K562 (cell line): ENCODE data around the gene RNF223. TPM values are rescaled to one million over a fixed set of nuclear protein-coding genes. Genes with fewer than 3 reads are reported as not detected.
A peak's percentile ranks its signal among the peaks of the same experiment; 100 is the strongest.

Experiments
- ATAC-seq: fragments of 200-7000 bp; cut with Tn5 transposase; 3 replicates; pipeline ENCODE4 v1.9.1; 2020; ENCODE audit warnings: moderate library complexity
- BruUV-seq: library from RNA; stranded (reverse); fragments of 400-500 nt; replicated peaks from 2 replicates; lab custom pipeline; 2021; lab: Mats Ljungman, UMichigan
- CTCF ChIA-PET: fragments of 300-600 bp; formaldehyde crosslinking; extraction: SDS; loops from one replicate; lab custom pipeline; 2021; ENCODE audit warnings: low intra/inter-chr PET ratio; lab: Yijun Ruan, JAX
- POLR2A ChIA-PET: fragments of 300-600, 350-650 bp; sonication (Branson Sonifier 250); formaldehyde crosslinking; extraction: SDS; loops from one replicate; lab custom pipeline; 2021; ENCODE audit warnings: antibody characterized with exemption, inconsistent platforms; lab: Yijun Ruan, JAX
- DNase-seq, 4 experiments: peaks; one replicate each; pipeline versions ENCODE4 v3.0.0 to v3.0.0-alpha.2; 2011 to 2018; ENCODE audit warnings: low spot score in 3 of 4, mixed read lengths in 3 of 4; ENCODE audit errors: extremely low read depth in 1 of 4
- FAIRE-seq: peaks from 2 replicates; lab custom pipeline; 2011; peaks lifted over from hg19 to GRCh38; lab: Jason Lieb, UNC
- H2AFZ ChIP-seq: 2 replicates; pipeline ENCODE4 v1.6.0; 2011; ENCODE audit warnings: low read depth, low read length, control low read depth, inconsistent platforms
- H3K27ac ChIP-seq: fragments of 200-600 bp; 3 replicates; pipeline ENCODE4 v1.8.0; 2011; ENCODE audit warnings: low read depth, mild to moderate bottlenecking, control low read depth, inconsistent platforms, low read length, moderate library complexity, mixed read lengths; ENCODE audit errors: extremely low read depth
- H3K27me3 ChIP-seq, 2 experiments: fragments of 300-600 bp in 1 of 2; 2 replicates in 1 of 2; 3 replicates in 1 of 2; pipeline versions ENCODE4 v1.6.0 to v1.8.0; 2011; ENCODE audit warnings: inconsistent platforms in 2 of 2, low read length in 2 of 2, mild to moderate bottlenecking in 1 of 2, mixed read lengths in 1 of 2, moderate library complexity in 1 of 2; ENCODE audit not compliant: control insufficient read depth in 2 of 2, insufficient read depth in 2 of 2
- H3K36me3 ChIP-seq: fragments of 300-600 bp; 3 replicates; pipeline ENCODE4 v1.8.0; 2011; ENCODE audit warnings: mild to moderate bottlenecking, low read length, inconsistent platforms; ENCODE audit not compliant: control insufficient read depth, insufficient read depth
- H3K4me1 ChIP-seq, 2 experiments: fragments of 200-600 bp in 1 of 2; replicated peaks in 1 of 2; 2 replicates in 1 of 2; 3 replicates in 1 of 2; pipeline versions ENCODE4 v1.5.1 to v1.8.0; 2011; ENCODE audit warnings: inconsistent platforms in 2 of 2, low read length in 2 of 2, mild to moderate bottlenecking in 1 of 2, mixed read lengths in 1 of 2, moderate library complexity in 1 of 2; ENCODE audit not compliant: control insufficient read depth in 2 of 2, insufficient read depth in 2 of 2
- H3K4me2 ChIP-seq: 2 replicates; pipeline ENCODE4 v1.6.1; 2011; ENCODE audit warnings: low read length, control low read depth, inconsistent platforms, mixed read lengths; ENCODE audit not compliant: insufficient read depth
- H3K4me3 ChIP-seq: fragments of 200-600 bp; sonication (generic), shearing (Covaris generic); 2 replicates; pipeline ENCODE4 v1.5.1; 2016; ENCODE audit warnings: control low read depth, inconsistent platforms
- H3K79me2 ChIP-seq: fragments of 200-600 bp; 3 replicates; pipeline ENCODE4 v1.8.0; 2011; ENCODE audit warnings: low read length, inconsistent platforms; ENCODE audit not compliant: control insufficient read depth, insufficient read depth
- H3K9ac ChIP-seq, 2 experiments: 2 replicates each; pipeline versions ENCODE4 v1.6.0 to v1.6.1; 2011; ENCODE audit warnings: low read depth in 2 of 2, low read length in 2 of 2, control low read depth in 1 of 2, inconsistent platforms in 1 of 2, mild to moderate bottlenecking in 1 of 2, mixed read lengths in 1 of 2; ENCODE audit not compliant: insufficient read depth in 1 of 2
- H3K9me1 ChIP-seq: one replicate; pipeline ENCODE4 v1.6.0; 2011; ENCODE audit warnings: inconsistent platforms, mild to moderate bottlenecking, low read length, moderate library complexity; ENCODE audit not compliant: control insufficient read depth, insufficient read depth
- H3K9me3 ChIP-seq: replicated peaks from 2 replicates; pipeline ENCODE4 v1.5.1; 2011; ENCODE audit warnings: low read depth, low read length, inconsistent platforms; ENCODE audit not compliant: control insufficient read depth, insufficient read depth
- H4K20me1 ChIP-seq: replicated peaks from 2 replicates; pipeline ENCODE4 v1.6.1; 2011; ENCODE audit warnings: low read length, inconsistent platforms, mixed read lengths; ENCODE audit not compliant: control insufficient read depth, insufficient read depth
- GTF2A2 ChIP-seq: IDR thresholded peaks from 2 replicates; pipeline ENCODE4 v1.6.1; 2016; ENCODE audit warnings: mild to moderate bottlenecking, missing genetic modification characterization, missing compliant biosample characterization
- MTA1 ChIP-seq: fragments of 450-650 bp; IDR thresholded peaks from 2 replicates; pipeline ENCODE4 v1.6.1; 2017; ENCODE audit warnings: borderline replicate concordance
- POLR2AphosphoS2 ChIP-seq: IDR thresholded peaks from 2 replicates; pipeline ENCODE4 v1.6.1; 2012; ENCODE audit warnings: low read length, improper control_type of control experiment
- ZNF408 ChIP-seq: fragments of 250-450 bp; sonication (Bioruptor Pico); IDR thresholded peaks from 2 replicates; pipeline ENCODE4 v1.4.0; 2020; ENCODE audit warnings: low read depth, mild to moderate bottlenecking, moderate library complexity
- WGBS: fragments of 100-300 bp; shearing (Covaris generic); methylation state at CpG from one replicate; pipeline ENCODE4 v1.1.6; 2016; ENCODE audit warnings: low coverage, mixed read lengths; ENCODE audit not compliant: insufficient coverage; ENCODE audit errors: missing lambda C conversion rate; 5-methylcytosine and 5-hydroxymethylcytosine counted together
- in situ Hi-C: fragments of 300-500 bp; cut with MboI; formaldehyde crosslinking; loops from 4 replicates; pipeline ENCODE4 v1.15.0; 2018; ENCODE audit warnings: inconsistent platforms, mixed read lengths
- intact Hi-C: fragments of 100-400 bp; cut with micrococcal nuclease; formaldehyde crosslinking; loops from 2 replicates; pipeline ENCODE4 v1.14.2; 2022
- polyA plus RNA-seq, 8 experiments: library from polyadenylated mRNA; depleted of rRNA in 4 of 8; stranded (reverse) in 5 of 8; unstranded in 3 of 8; fragments of >200 nt; fragmentation: Nextera tagmentation in 2 of 8; fragmentation: Illumina TruSeq in 1 of 8; extraction: Ambion mirVana in 2 of 8; extraction: Trizol in 1 of 8; gene quantifications; 2 replicates each; pipeline versions ENCODE4 v1.2.1 to v1.2.3, GENCODE V29; 2011 to 2014; ENCODE audit warnings: inconsistent platforms in 1 of 8, missing spikeins in 1 of 8
- total RNA-seq, 7 experiments: library from RNA; depleted of rRNA in 6 of 7; stranded (reverse); fragments of >200 nt in 6 of 7; fragmentation: Illumina TruSeq in 2 of 7; extraction: Trizol in 2 of 7; gene quantifications; 2 replicates each; pipeline versions ENCODE4 v1.2.1 to v1.2.3, GENCODE V29; 2011 to 2021; ENCODE audit warnings: low replicate concordance in 1 of 7
- TF ChIP-seq, protein P1 (sequence below): fragments of 450-650 bp; IDR thresholded peaks from 2 replicates; pipeline ENCODE4 v1.6.1; 2016; ENCODE audit warnings: mild to moderate bottlenecking, moderate library complexity
- TF ChIP-seq, protein P2 (sequence below): sonication (generic); formaldehyde crosslinking; IDR thresholded peaks from 2 replicates; pipeline ENCODE4 v1.8.0; 2022; ENCODE audit warnings: mild to moderate bottlenecking, missing genetic modification reagents

Gene RNF223
- total and polyA plus RNA-seq, 9 of the 15 experiments (the other 6 are each of a cell fraction or from before 2014, with no cell fraction given), result 0.04 to 0.32 TPM; not detected in 7

DNA sequence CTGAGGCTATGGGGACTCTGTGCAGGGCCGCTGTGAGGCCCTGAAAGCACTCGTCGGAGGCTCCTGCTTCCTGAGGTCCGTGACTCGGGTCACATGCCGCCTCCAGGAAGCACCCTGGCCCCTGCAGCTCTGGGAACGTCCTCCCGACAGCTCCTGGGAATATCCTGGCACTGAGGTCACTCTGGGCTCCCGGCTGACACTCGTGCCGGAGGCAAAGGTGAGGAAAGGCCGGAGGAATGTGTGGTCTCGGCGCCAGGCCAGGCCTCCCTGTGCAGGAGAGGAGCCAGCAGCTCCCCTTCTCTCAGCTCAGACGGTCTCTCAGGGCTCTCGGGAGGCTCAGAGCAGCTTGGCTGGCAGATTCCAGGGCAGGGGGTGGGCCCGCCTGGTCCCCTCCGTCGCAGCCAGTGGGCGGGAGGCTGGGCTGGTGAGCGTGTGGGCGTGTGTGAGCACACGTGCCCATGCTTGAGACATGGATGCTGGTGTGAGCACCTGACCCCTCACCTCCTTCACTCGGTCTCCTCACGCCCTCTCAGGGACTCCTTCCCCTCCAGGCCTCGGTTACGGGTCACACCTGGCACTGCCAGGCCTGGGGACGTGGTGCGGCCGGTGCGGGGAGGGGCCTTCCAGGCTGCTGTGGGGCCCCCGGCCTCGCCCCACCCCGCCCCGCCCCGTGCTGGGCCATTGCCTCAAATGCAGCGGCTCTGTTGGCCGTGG is 5.5 kb upstream of the RNF223 start:
- ChIA-PET POLR2A (interaction anchor here (0.6 to 1.1 kb wide), 3 partner anchors 22 to 176 kb away, joined by 3 to 4 read pairs (median 4); no protein-coding TSS in a partner anchor), CTCF (no interaction called here)
- Histone ChIP-seq H3K4me1 (peaks cover 12 to 67% of the 10 kb centered on the region in 2 experiments), H3K4me2 (peak overlapping the region; percentile 87), H3K9me3 (no peaks in the 10 kb centered on the region; the same call in 1 of the 2 replicates), H3K36me3 (peaks cover 11% of the 10 kb centered on the region; the same call in 1 of the 3 replicates), H3K79me2 (no peaks in the 10 kb centered on the region), H3K27me3 (peaks cover 2 to 7% of the 10 kb centered on the region in 2 experiments; a peak in 2 of 5 replicates), H3K4me3 (peak overlapping the region; percentile 21), H2AFZ (peak overlapping the region; percentile 96), H3K27ac (peak overlapping the region; percentile 54; the same call in 2 of the 3 replicates), H4K20me1 (no peaks in the 10 kb centered on the region), H3K9me1 (no peaks in the 10 kb centered on the region), H3K9ac (peak overlapping the region; percentile 56 to 89; a peak in 3 of 4 replicates)
- ATAC-seq (peak; percentile 76), FAIRE-seq (peak; percentile 74), DNase-seq (peak; percentile 64 to 81 (median 76))
- BruUV-seq, result no TSS peak
- intact Hi-C loops, result no loop called here
- 7% methylated on average over 34 of the region's 38 CpGs for WGBS
- in situ Hi-C loops, result no loop called here
- TF ChIP-seq POLR2AphosphoS2, result peak; percentile 65; the same call in 1 of the 2 replicates
- TF ChIP-seq MTA1, result 0 out of 2 replicates have a peak, but pooled peaks have one; percentile 27
- no peak for TF ChIP-seq ZNF408 (CRISPR knock-in tag)
- TF ChIP-seq, protein P1, sequence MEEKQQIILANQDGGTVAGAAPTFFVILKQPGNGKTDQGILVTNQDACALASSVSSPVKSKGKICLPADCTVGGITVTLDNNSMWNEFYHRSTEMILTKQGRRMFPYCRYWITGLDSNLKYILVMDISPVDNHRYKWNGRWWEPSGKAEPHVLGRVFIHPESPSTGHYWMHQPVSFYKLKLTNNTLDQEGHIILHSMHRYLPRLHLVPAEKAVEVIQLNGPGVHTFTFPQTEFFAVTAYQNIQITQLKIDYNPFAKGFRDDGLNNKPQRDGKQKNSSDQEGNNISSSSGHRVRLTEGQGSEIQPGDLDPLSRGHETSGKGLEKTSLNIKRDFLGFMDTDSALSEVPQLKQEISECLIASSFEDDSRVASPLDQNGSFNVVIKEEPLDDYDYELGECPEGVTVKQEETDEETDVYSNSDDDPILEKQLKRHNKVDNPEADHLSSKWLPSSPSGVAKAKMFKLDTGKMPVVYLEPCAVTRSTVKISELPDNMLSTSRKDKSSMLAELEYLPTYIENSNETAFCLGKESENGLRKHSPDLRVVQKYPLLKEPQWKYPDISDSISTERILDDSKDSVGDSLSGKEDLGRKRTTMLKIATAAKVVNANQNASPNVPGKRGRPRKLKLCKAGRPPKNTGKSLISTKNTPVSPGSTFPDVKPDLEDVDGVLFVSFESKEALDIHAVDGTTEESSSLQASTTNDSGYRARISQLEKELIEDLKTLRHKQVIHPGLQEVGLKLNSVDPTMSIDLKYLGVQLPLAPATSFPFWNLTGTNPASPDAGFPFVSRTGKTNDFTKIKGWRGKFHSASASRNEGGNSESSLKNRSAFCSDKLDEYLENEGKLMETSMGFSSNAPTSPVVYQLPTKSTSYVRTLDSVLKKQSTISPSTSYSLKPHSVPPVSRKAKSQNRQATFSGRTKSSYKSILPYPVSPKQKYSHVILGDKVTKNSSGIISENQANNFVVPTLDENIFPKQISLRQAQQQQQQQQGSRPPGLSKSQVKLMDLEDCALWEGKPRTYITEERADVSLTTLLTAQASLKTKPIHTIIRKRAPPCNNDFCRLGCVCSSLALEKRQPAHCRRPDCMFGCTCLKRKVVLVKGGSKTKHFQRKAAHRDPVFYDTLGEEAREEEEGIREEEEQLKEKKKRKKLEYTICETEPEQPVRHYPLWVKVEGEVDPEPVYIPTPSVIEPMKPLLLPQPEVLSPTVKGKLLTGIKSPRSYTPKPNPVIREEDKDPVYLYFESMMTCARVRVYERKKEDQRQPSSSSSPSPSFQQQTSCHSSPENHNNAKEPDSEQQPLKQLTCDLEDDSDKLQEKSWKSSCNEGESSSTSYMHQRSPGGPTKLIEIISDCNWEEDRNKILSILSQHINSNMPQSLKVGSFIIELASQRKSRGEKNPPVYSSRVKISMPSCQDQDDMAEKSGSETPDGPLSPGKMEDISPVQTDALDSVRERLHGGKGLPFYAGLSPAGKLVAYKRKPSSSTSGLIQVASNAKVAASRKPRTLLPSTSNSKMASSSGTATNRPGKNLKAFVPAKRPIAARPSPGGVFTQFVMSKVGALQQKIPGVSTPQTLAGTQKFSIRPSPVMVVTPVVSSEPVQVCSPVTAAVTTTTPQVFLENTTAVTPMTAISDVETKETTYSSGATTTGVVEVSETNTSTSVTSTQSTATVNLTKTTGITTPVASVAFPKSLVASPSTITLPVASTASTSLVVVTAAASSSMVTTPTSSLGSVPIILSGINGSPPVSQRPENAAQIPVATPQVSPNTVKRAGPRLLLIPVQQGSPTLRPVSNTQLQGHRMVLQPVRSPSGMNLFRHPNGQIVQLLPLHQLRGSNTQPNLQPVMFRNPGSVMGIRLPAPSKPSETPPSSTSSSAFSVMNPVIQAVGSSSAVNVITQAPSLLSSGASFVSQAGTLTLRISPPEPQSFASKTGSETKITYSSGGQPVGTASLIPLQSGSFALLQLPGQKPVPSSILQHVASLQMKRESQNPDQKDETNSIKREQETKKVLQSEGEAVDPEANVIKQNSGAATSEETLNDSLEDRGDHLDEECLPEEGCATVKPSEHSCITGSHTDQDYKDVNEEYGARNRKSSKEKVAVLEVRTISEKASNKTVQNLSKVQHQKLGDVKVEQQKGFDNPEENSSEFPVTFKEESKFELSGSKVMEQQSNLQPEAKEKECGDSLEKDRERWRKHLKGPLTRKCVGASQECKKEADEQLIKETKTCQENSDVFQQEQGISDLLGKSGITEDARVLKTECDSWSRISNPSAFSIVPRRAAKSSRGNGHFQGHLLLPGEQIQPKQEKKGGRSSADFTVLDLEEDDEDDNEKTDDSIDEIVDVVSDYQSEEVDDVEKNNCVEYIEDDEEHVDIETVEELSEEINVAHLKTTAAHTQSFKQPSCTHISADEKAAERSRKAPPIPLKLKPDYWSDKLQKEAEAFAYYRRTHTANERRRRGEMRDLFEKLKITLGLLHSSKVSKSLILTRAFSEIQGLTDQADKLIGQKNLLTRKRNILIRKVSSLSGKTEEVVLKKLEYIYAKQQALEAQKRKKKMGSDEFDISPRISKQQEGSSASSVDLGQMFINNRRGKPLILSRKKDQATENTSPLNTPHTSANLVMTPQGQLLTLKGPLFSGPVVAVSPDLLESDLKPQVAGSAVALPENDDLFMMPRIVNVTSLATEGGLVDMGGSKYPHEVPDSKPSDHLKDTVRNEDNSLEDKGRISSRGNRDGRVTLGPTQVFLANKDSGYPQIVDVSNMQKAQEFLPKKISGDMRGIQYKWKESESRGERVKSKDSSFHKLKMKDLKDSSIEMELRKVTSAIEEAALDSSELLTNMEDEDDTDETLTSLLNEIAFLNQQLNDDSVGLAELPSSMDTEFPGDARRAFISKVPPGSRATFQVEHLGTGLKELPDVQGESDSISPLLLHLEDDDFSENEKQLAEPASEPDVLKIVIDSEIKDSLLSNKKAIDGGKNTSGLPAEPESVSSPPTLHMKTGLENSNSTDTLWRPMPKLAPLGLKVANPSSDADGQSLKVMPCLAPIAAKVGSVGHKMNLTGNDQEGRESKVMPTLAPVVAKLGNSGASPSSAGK, result peak; percentile 94
- TF ChIP-seq, protein P2, sequence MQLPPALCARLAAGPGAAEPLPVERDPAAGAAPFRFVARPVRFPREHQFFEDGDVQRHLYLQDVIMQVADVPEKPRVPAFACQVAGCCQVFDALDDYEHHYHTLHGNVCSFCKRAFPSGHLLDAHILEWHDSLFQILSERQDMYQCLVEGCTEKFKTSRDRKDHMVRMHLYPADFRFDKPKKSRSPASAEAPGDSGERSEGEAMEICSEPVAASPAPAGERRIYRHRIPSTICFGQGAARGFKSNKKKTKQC (CRISPR knock-in tag), result peak; percentile 87; the same call in 1 of the 2 replicates
- no peak for TF ChIP-seq GTF2A2 (tag)
